SU-DHL-6 (cell line): ENCODE data around the gene CBX1.

Experiments used
- H2AFZ ChIP-seq: fragments of 200-600 bp; sonication (generic); 2 replicates; pipeline ENCODE4 v1.6.1; 2014; ENCODE audit warnings: low read depth, mild to moderate bottlenecking, moderate library complexity, mixed read lengths, antibody characterized with exemption, low read length; ENCODE audit not compliant: severe bottlenecking
- H3F3A ChIP-seq: fragments of 200-600 bp; shearing (Covaris generic); 2 replicates; pipeline ENCODE4 v1.6.0; 2016; ENCODE audit warnings: antibody characterized with exemption, mild to moderate bottlenecking; ENCODE audit not compliant: insufficient read depth
- H3K27ac ChIP-seq: fragments of 200-600 bp; sonication (generic); 2 replicates; pipeline ENCODE4 v1.5.1; 2016; ENCODE audit warnings: low read depth, mild to moderate bottlenecking, low read length, moderate library complexity, mixed read lengths
- H3K27me3 ChIP-seq: fragments of 200-600 bp; sonication (generic), shearing (Covaris generic); 2 replicates; pipeline ENCODE4 v1.6.0; 2014; ENCODE audit warnings: mild to moderate bottlenecking, low read length
- H3K36me3 ChIP-seq: fragments of 200-600 bp; sonication (generic); 2 replicates; pipeline ENCODE4 v1.6.1; 2014; ENCODE audit warnings: mild to moderate bottlenecking, low read length, mixed read lengths
- H3K4me2 ChIP-seq: fragments of 300-600, 200-600 bp; shearing (Covaris generic), sonication (generic); 2 replicates; pipeline ENCODE4 v1.6.0; 2014; ENCODE audit warnings: low read length, low read depth, mild to moderate bottlenecking; ENCODE audit not compliant: poor library complexity, severe bottlenecking
- H3K4me3 ChIP-seq: fragments of 200-600 bp; sonication (generic); 2 replicates; pipeline ENCODE4 v1.5.1; 2014; ENCODE audit warnings: antibody characterized with exemption, low read length, mild to moderate bottlenecking, mixed read lengths; ENCODE audit not compliant: insufficient read depth, poor library complexity, severe bottlenecking
- H3K79me2 ChIP-seq: fragments of 200-600 bp; sonication (generic); 2 replicates; pipeline ENCODE4 v1.6.1; 2014; ENCODE audit warnings: mild to moderate bottlenecking, low read length, moderate library complexity; ENCODE audit not compliant: insufficient read depth
- H3K9ac ChIP-seq: fragments of 200-600 bp; sonication (generic); 2 replicates; pipeline ENCODE4 v1.7.0; 2014; ENCODE audit warnings: mild to moderate bottlenecking, low read length
- H3K9me2 ChIP-seq: fragments of 200-600 bp; sonication (generic); replicated peaks from 2 replicates; pipeline ENCODE4 v1.6.1; 2014; ENCODE audit warnings: low read length; ENCODE audit not compliant: insufficient read depth
- H3K9me3 ChIP-seq: fragments of 200-600 bp; sonication (generic); 2 replicates; pipeline ENCODE4 v1.6.1; 2014; ENCODE audit warnings: low read length, mixed read lengths; ENCODE audit not compliant: insufficient read depth
- H4K20me1 ChIP-seq: fragments of 200-600 bp; sonication (generic); 2 replicates; pipeline ENCODE4 v1.6.1; 2014; ENCODE audit warnings: low read depth, mild to moderate bottlenecking, antibody characterized with exemption, low read length, moderate library complexity, mixed read lengths
- CTCF ChIP-seq: fragments of 200-600 bp; sonication (generic); IDR thresholded peaks from one replicate; pipeline ENCODE4 v1.5.1; 2017; ENCODE audit warnings: antibody characterized with exemption, mild to moderate bottlenecking, low read length, moderate library complexity; ENCODE audit not compliant: insufficient read depth, poor library complexity, severe bottlenecking
- EZH2phosphoT487 ChIP-seq: fragments of 200-600 bp; sonication (generic), shearing (Covaris generic); conservative IDR thresholded peaks from 2 replicates; pipeline ENCODE4 v1.6.1; 2018; ENCODE audit warnings: mild to moderate bottlenecking, antibody characterized with exemption, low read length, moderate library complexity, mixed read lengths

Gene CBX1

GRCh38 chr17:48100160-48100559, 1.1 kb downstream of the CBX1 start:
- Histone ChIP-seq H4K20me1 (peaks cover 5% of the 10 kb centered on the region; the same call in 1 of the 2 replicates), H3K4me3 (peak overlapping the region; percentile 78), H3K9me2 (no peaks in the 10 kb centered on the region), H3K9ac (peak overlapping the region; percentile 83), H3K27me3 (no peaks in the 10 kb centered on the region), H3K4me2 (peak overlapping the region; percentile 96), H3K36me3 (no peaks in the 10 kb centered on the region), H3F3A (peaks cover 19% of the 10 kb centered on the region), H3K27ac (peak overlapping the region; percentile 65; the same call in 1 of the 2 replicates), H3K79me2 (peaks cover 59% of the 10 kb centered on the region), H3K9me3 (peaks cover 8% of the 10 kb centered on the region; the same call in 1 of the 2 replicates), H2AFZ (no peak overlapping the region)
- TF ChIP-seq CTCF: no peak
- no peak for TF ChIP-seq EZH2phosphoT487

GRCh38 chr17:48095611-48096010, 5.7 kb downstream of the CBX1 start:
- peaks cover 14% of the 10 kb centered on the region for H3F3A ChIP-seq
- H3K4me2 ChIP-seq: no peak overlapping the region
- H3K27me3 ChIP-seq: no peaks in the 10 kb centered on the region
- no peak overlapping the region for H3K27ac ChIP-seq
- no peak overlapping the region for H3K9ac ChIP-seq
- peaks cover 98% of the 10 kb centered on the region for H3K79me2 ChIP-seq
- TF ChIP-seq EZH2phosphoT487 (no peak), CTCF (no peak)
- H2AFZ ChIP-seq: no peak overlapping the region
- no peaks in the 10 kb centered on the region for H3K36me3 ChIP-seq
- no peaks in the 10 kb centered on the region for H3K9me2 ChIP-seq
- H4K20me1 ChIP-seq: peaks cover 5% of the 10 kb centered on the region; the same call in 1 of the 2 replicates
- H3K4me3 ChIP-seq: no peak overlapping the region
- H3K9me3 ChIP-seq: no peaks in the 10 kb centered on the region

GRCh38 chr17:48093341-48094045, 7.8 kb downstream of the CBX1 start:
- H2AFZ ChIP-seq: no peak overlapping the region

More at GRCh38 chr17:48093341-48094045, 7.8 kb downstream of the CBX1 start:
- Histone ChIP-seq H3K27me3 (no peaks in the 10 kb centered on the region), H4K20me1 (peaks cover 5% of the 10 kb centered on the region; the same call in 1 of the 2 replicates), H3K9me3 (no peaks in the 10 kb centered on the region), H3F3A (peaks cover 11% of the 10 kb centered on the region), H3K27ac (no peak overlapping the region), H3K4me3 (no peak overlapping the region), H3K4me2 (no peak overlapping the region), H3K9ac (no peak overlapping the region), H3K79me2 (peaks cover 97% of the 10 kb centered on the region), H3K36me3 (no peaks in the 10 kb centered on the region), H3K9me2 (no peaks in the 10 kb centered on the region)
- TF ChIP-seq CTCF (no peak), EZH2phosphoT487 (no peak)
